Measurements from ENCODE around the gene WDFY1. TPM values are rescaled to one million over a fixed set of nuclear protein-coding genes. Genes with fewer than 3 reads are reported as not detected.

The WDFY1 gene
- total and polyA plus RNA-seq, 2 experiments from 2014 or later, result 54.5 to 127 TPM

DNA sequence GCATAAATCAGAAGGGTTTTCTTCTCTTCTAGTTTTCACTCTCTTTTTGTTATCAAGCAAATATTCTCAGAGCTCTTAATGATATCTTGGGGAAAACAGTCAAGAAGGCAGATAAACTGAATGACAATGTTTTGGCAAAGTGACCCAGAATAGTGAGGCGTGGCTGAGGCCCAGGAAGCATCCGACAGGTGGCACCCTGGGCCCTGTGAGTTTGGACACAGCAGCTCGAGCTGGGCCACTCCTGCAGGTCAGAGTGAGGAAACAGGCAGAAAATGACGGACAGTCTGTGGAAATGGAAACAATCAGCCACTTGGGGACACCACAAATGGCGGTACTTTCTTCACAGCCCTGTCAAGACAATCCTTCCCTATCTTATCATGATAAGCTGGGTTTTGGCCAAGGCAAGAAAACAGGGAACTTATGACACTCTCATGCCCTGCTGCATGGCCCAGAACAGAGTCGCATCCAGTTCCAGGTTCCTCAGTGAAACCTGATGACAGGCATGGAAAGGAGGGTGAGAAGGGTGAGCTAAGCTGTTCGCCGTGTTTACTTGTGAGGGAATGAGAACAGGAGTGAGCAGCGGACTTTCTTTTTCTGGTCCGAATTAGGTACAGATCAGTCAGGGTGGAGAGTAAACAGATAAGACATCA lies 44.2 kb upstream of the WDFY1 start:
- Mint-ChIP-seq H3K36me3 (ENCODE audit: low read depth) (peaks cover 5% of the 10 kb centered on the region; the same call in 2 of the 3 replicates), H3K9me3 (no peaks in the 10 kb centered on the region), H3K27me3 (ENCODE audit: insufficient read depth, low read depth, poor library complexity) (peaks cover 2% of the 10 kb centered on the region), H3K4me3 (no peak overlapping the region), H3K27ac (no peak overlapping the region), H3K4me1 (peaks cover 10% of the 10 kb centered on the region)
- no peak overlapping the region for H3K27ac ChIP-seq (ENCODE audit: low read depth)
- no peaks in the 10 kb centered on the region for H4K20me1 ChIP-seq (replicated peaks; ENCODE audit: insufficient read depth)
- ATAC-seq (peak; percentile 89), DNase-seq (ENCODE audit: low spot score) (peak; percentile 61)
- no peak overlapping the region for H2AFZ ChIP-seq
- H3K4me2 ChIP-seq, result no peak overlapping the region
- no peaks in the 10 kb centered on the region for H3K27me3 ChIP-seq (ENCODE audit: insufficient read depth)
- no peaks in the 10 kb centered on the region for H3K9me2 ChIP-seq (ENCODE audit: insufficient read depth)
- H3K36me3 ChIP-seq (ENCODE audit: insufficient read depth), result peaks cover 4% of the 10 kb centered on the region; the same call in 1 of the 2 replicates
- no peak for TF ChIP-seq STAT1 (IDR thresholded peaks at IDR 0.05; ENCODE audit: unreplicated experiment)
- TF ChIP-seq, protein P1, sequence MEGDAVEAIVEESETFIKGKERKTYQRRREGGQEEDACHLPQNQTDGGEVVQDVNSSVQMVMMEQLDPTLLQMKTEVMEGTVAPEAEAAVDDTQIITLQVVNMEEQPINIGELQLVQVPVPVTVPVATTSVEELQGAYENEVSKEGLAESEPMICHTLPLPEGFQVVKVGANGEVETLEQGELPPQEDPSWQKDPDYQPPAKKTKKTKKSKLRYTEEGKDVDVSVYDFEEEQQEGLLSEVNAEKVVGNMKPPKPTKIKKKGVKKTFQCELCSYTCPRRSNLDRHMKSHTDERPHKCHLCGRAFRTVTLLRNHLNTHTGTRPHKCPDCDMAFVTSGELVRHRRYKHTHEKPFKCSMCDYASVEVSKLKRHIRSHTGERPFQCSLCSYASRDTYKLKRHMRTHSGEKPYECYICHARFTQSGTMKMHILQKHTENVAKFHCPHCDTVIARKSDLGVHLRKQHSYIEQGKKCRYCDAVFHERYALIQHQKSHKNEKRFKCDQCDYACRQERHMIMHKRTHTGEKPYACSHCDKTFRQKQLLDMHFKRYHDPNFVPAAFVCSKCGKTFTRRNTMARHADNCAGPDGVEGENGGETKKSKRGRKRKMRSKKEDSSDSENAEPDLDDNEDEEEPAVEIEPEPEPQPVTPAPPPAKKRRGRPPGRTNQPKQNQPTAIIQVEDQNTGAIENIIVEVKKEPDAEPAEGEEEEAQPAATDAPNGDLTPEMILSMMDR (conservative IDR thresholded peaks at IDR 0.05; ENCODE audit: low read depth in 2 of 2), result peak; percentile 56 to 69
- H3F3A ChIP-seq (replicated peaks; ENCODE audit: low read depth), result no peaks in the 10 kb centered on the region
- H3K4me3 ChIP-seq, result no peak overlapping the region
- no peaks in the 10 kb centered on the region for H3K79me2 ChIP-seq (replicated peaks; ENCODE audit: insufficient read depth)
- H3K4me1 ChIP-seq (ENCODE audit: insufficient read depth), result 0 out of 2 replicates have a peak, but pooled peaks cover 3% of the 10 kb centered on the region

DNA sequence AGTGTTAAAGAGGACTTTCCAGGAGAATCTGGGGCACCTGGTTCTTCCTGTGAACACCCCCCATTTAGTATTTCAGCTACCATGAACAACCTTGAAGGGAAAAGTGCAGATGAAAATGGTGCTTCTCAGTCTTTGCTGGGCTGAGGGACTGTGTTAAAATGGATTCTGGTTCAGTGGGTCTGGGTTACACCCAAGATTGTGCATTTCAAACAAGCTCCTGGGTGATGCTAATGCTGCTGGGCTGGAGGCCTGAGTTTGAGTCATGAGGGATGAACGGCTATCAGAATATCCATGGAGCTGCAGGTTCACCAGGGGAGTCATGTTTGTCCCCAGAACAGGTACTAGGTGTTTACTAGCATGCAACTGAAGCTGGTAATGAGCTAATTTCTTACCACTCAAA lies 36.1 kb upstream of the WDFY1 start:
- ATAC-seq (no peak), DNase-seq (ENCODE audit: low spot score) (no peak)
- H3K27me3 ChIP-seq (ENCODE audit: insufficient read depth), result no peaks in the 10 kb centered on the region
- H3K9me2 ChIP-seq (ENCODE audit: insufficient read depth), result no peaks in the 10 kb centered on the region
- Mint-ChIP-seq H3K9me3 (no peaks in the 10 kb centered on the region), H3K27me3 (ENCODE audit: insufficient read depth, low read depth, poor library complexity) (no peaks in the 10 kb centered on the region), H3K4me1 (no peaks in the 10 kb centered on the region), H3K4me3 (no peak overlapping the region), H3K27ac (no peak overlapping the region), H3K36me3 (ENCODE audit: low read depth) (peaks cover 9% of the 10 kb centered on the region; the same call in 2 of the 3 replicates)
- no peak overlapping the region for H3K4me3 ChIP-seq
- H3K36me3 ChIP-seq (ENCODE audit: insufficient read depth), result peaks cover 11% of the 10 kb centered on the region
- no peaks in the 10 kb centered on the region for H4K20me1 ChIP-seq (replicated peaks; ENCODE audit: insufficient read depth)
- no peak overlapping the region for H2AFZ ChIP-seq
- H3K4me2 ChIP-seq, result no peak overlapping the region
- no peaks in the 10 kb centered on the region for H3K79me2 ChIP-seq (replicated peaks; ENCODE audit: insufficient read depth)
- no peaks in the 10 kb centered on the region for H3K4me1 ChIP-seq (ENCODE audit: insufficient read depth)
- H3K27ac ChIP-seq (ENCODE audit: low read depth), result no peak overlapping the region
- no peaks in the 10 kb centered on the region for H3F3A ChIP-seq (replicated peaks; ENCODE audit: low read depth)
- TF ChIP-seq STAT1 (IDR thresholded peaks at IDR 0.05; ENCODE audit: unreplicated experiment) (no peak), EZH2phosphoT487 (IDR thresholded peaks at IDR 0.05; ENCODE audit: unreplicated experiment) (no peak), POLR2AphosphoS5 (IDR thresholded peaks at IDR 0.05; ENCODE audit: low read depth) (no peak), EZH2 (IDR thresholded peaks at IDR 0.05; ENCODE audit: low read depth, unreplicated experiment) (no peak), JUNB (IDR thresholded peaks at IDR 0.05; ENCODE audit: unreplicated experiment) (no peak), CREB1 (CRISPR knock-in tag; IDR thresholded peaks at IDR 0.05; ENCODE audit: low read depth) (no peak), REST (IDR thresholded peaks at IDR 0.05; ENCODE audit: unreplicated experiment) (no peak)
- TF ChIP-seq, protein P1 (conservative IDR thresholded peaks at IDR 0.05; ENCODE audit: low read depth in 2 of 2), result no peak

Measured in GM23338 (cell line).